GM21381 (cell line): ENCODE measurements around the gene SRA1.
A peak's percentile ranks its signal among the peaks of the same experiment; 100 is the strongest.

Source experiments
- ATAC-seq: cut with Tn5 transposase; IDR thresholded peaks from one replicate; pipeline ENCODE4 v1.9.1; 2021; ENCODE audit warnings: mild to moderate bottlenecking, moderate library complexity; ENCODE audit not compliant: unreplicated experiment

Gene SRA1

GRCh38 chr5:140551872-140552271 lies 5.4 kb downstream of the SRA1 start:
- no peak for ATAC-seq

- ATAC-seq: no peak
These were observed 6.9 kb downstream of the SRA1 start for GRCh38 chr5:140550147-140551079.

- no peak for ATAC-seq
These were observed 7.8 kb downstream of the SRA1 start for GRCh38 chr5:140549237-140550144.

GRCh38 chr5:140548791-140549190 lies 8.5 kb downstream of the SRA1 start:
- ATAC-seq: no peak

GRCh38 chr5:140548300-140548688 lies 9.0 kb downstream of the SRA1 start:
- ATAC-seq: no peak

- peak; percentile 96 for ATAC-seq
These were observed 9.6 kb downstream of the SRA1 start, which contains the start of gene EIF4EBP3 for GRCh38 chr5:140547508-140548299. EIF4EBP3 (plus strand) TSS chr5:140547662; CDS start chr5:140547738, 76 bp downstream.

GRCh38 chr5:140546851-140547507 lies 10.3 kb downstream of the SRA1 start:
- no peak for ATAC-seq

- no peak for ATAC-seq
These were observed 11.7 kb downstream of the SRA1 start for GRCh38 chr5:140545606-140546005.

- ATAC-seq: no peak
These were observed 12.3 kb downstream of the SRA1 start for GRCh38 chr5:140544986-140545385.

- ATAC-seq: no peak
These were observed 14.3 kb downstream of the SRA1 start for GRCh38 chr5:140542972-140543371.

GRCh38 chr5:140540227-140540626 lies 17.0 kb downstream of the SRA1 start:
- ATAC-seq: no peak

- ATAC-seq: no peak
These were observed 33.3 kb downstream of the SRA1 start for GRCh38 chr5:140524003-140524402.

GRCh38 chr5:140513124-140513523 lies 44.1 kb downstream of the SRA1 start:
- ATAC-seq: no peak

- no peak for ATAC-seq
These were observed 47.4 kb downstream of the SRA1 start for GRCh38 chr5:140509898-140510297.

GRCh38 chr5:140502834-140503233 lies 54.4 kb downstream of the SRA1 start:
- ATAC-seq: no peak
